IPS-20b (cell line): ENCODE measurements around the gene CCDC120.
A peak's percentile ranks its signal among the peaks of the same experiment; 100 is the strongest.

Source experiments
- H3K27ac ChIP-seq: one replicate; pipeline ENCODE4 v1.5.1; 2013; ENCODE audit warnings: low read length
- H3K27me3 ChIP-seq: 2 replicates; pipeline ENCODE4 v1.6.1; 2013; ENCODE audit warnings: mild to moderate bottlenecking, low read length, inconsistent platforms; ENCODE audit not compliant: insufficient read depth
- H3K36me3 ChIP-seq: 2 replicates; pipeline ENCODE4 v1.6.1; 2013; ENCODE audit warnings: low read depth, mild to moderate bottlenecking, inconsistent platforms, low read length, moderate library complexity; ENCODE audit not compliant: insufficient read depth
- H3K4me1 ChIP-seq: 2 replicates; pipeline ENCODE4 v1.6.1; 2013; ENCODE audit warnings: mild to moderate bottlenecking, control low read depth, inconsistent platforms, low read length, moderate library complexity; ENCODE audit not compliant: insufficient read depth
- H3K4me3 ChIP-seq: 2 replicates; pipeline ENCODE4 v1.5.1; 2013; ENCODE audit warnings: mild to moderate bottlenecking, low read length, inconsistent platforms
- H3K9ac ChIP-seq: 2 replicates; pipeline ENCODE4 v1.6.1; 2013; ENCODE audit warnings: low read depth, mild to moderate bottlenecking, inconsistent platforms, low read length, moderate library complexity
- H3K9me3 ChIP-seq: 2 replicates; pipeline ENCODE4 v1.6.1; 2013; ENCODE audit warnings: mild to moderate bottlenecking, low read depth, low read length, inconsistent platforms; ENCODE audit not compliant: insufficient read depth

CCDC120 gene

GRCh38 chrX:49064735-49065134 is 5.9 kb downstream of the CCDC120 start:
- no peak overlapping the region for H3K4me3 ChIP-seq
- no peaks in the 10 kb centered on the region; the same call in 1 of the 2 replicates for H3K4me1 ChIP-seq
- no peaks in the 10 kb centered on the region for H3K27me3 ChIP-seq
- H3K36me3 ChIP-seq = no peaks in the 10 kb centered on the region
- H3K9me3 ChIP-seq = no peaks in the 10 kb centered on the region
- H3K27ac ChIP-seq = no peak overlapping the region
- H3K9ac ChIP-seq = no peak overlapping the region

GRCh38 chrX:49066278-49066677 is 7.5 kb downstream of the CCDC120 start:
- no peaks in the 10 kb centered on the region for H3K36me3 ChIP-seq
- H3K27me3 ChIP-seq = no peaks in the 10 kb centered on the region
- H3K9ac ChIP-seq = no peak overlapping the region
- no peaks in the 10 kb centered on the region for H3K9me3 ChIP-seq
- H3K4me1 ChIP-seq = no peaks in the 10 kb centered on the region
- H3K27ac ChIP-seq = no peak overlapping the region
- no peak overlapping the region for H3K4me3 ChIP-seq

- H3K36me3 ChIP-seq = no peaks in the 10 kb centered on the region
- H3K27ac ChIP-seq = no peak overlapping the region
- no peaks in the 10 kb centered on the region for H3K9me3 ChIP-seq
- H3K4me1 ChIP-seq = no peaks in the 10 kb centered on the region
- no peak overlapping the region for H3K4me3 ChIP-seq
- H3K9ac ChIP-seq = no peak overlapping the region
- H3K27me3 ChIP-seq = no peaks in the 10 kb centered on the region
These were observed 7.9 kb downstream of the CCDC120 start for GRCh38 chrX:49066690-49067089.

GRCh38 chrX:49067285-49068120 is 8.7 kb downstream of the CCDC120 start:
- Histone ChIP-seq H3K36me3 (no peaks in the 10 kb centered on the region), H3K4me3 (no peak overlapping the region), H3K27me3 (no peaks in the 10 kb centered on the region), H3K27ac (no peak overlapping the region), H3K9ac (no peak overlapping the region), H3K4me1 (no peaks in the 10 kb centered on the region), H3K9me3 (no peaks in the 10 kb centered on the region)

GRCh38 chrX:49069038-49069437 is 10.2 kb downstream of the CCDC120 start:
- H3K36me3 ChIP-seq = no peaks in the 10 kb centered on the region
- H3K27me3 ChIP-seq = no peaks in the 10 kb centered on the region
- no peaks in the 10 kb centered on the region for H3K4me1 ChIP-seq
- no peaks in the 10 kb centered on the region for H3K9me3 ChIP-seq
- H3K27ac ChIP-seq = no peak overlapping the region
- H3K9ac ChIP-seq = no peak overlapping the region
- H3K4me3 ChIP-seq = no peak overlapping the region

GRCh38 chrX:49070988-49071387 is 12.2 kb downstream of the CCDC120 start:
- H3K27me3 ChIP-seq = no peaks in the 10 kb centered on the region
- no peak overlapping the region for H3K9ac ChIP-seq
- no peaks in the 10 kb centered on the region for H3K36me3 ChIP-seq
- H3K4me3 ChIP-seq = no peak overlapping the region
- H3K9me3 ChIP-seq = no peaks in the 10 kb centered on the region
- no peak overlapping the region for H3K27ac ChIP-seq
- no peaks in the 10 kb centered on the region for H3K4me1 ChIP-seq

GRCh38 chrX:49071877-49072711 is 13.3 kb downstream of the CCDC120 start:
- no peak overlapping the region; the same call in 1 of the 2 replicates for H3K4me3 ChIP-seq

GRCh38 chrX:49072712-49073095 is 13.9 kb downstream of the CCDC120 start:
- Histone ChIP-seq H3K4me1 (no peaks in the 10 kb centered on the region), H3K4me3 (peak overlapping the region; percentile 81), H3K27ac (no peak overlapping the region), H3K27me3 (no peaks in the 10 kb centered on the region), H3K9ac (peak overlapping the region; percentile 79; the same call in 1 of the 2 replicates), H3K36me3 (peaks cover 9% of the 10 kb centered on the region; the same call in 1 of the 2 replicates), H3K9me3 (no peaks in the 10 kb centered on the region)

More at GRCh38 chrX:49071877-49072711, 13.3 kb downstream of the CCDC120 start:
- Histone ChIP-seq H3K4me1 (no peaks in the 10 kb centered on the region), H3K27ac (no peak overlapping the region), H3K9ac (no peak overlapping the region), H3K36me3 (peaks cover 4% of the 10 kb centered on the region; the same call in 1 of the 2 replicates), H3K9me3 (no peaks in the 10 kb centered on the region), H3K27me3 (no peaks in the 10 kb centered on the region)

GRCh38 chrX:49073601-49074575 is 15.1 kb downstream of the CCDC120 start, which contains the start of gene PRAF2:
TSS of gene PRAF2 (minus strand) at chrX:49074002. CDS start at chrX:49073987, 15 bp downstream.
- no peaks in the 10 kb centered on the region for H3K27me3 ChIP-seq
- no peaks in the 10 kb centered on the region for H3K9me3 ChIP-seq
- H3K9ac ChIP-seq = peak within 1 kb of the TSS; percentile 79; the same call in 1 of the 2 replicates
- H3K36me3 ChIP-seq = peaks cover 9% of the 10 kb centered on the region; the same call in 1 of the 2 replicates
- H3K4me3 ChIP-seq = peak within 1 kb of the TSS; percentile 81
- H3K27ac ChIP-seq = no peak within 1 kb of the TSS
- no peaks in the 10 kb centered on the region for H3K4me1 ChIP-seq

GRCh38 chrX:49075347-49075746 is 16.5 kb downstream of the CCDC120 start:
- Histone ChIP-seq H3K9ac (no peak overlapping the region), H3K4me1 (no peaks in the 10 kb centered on the region), H3K4me3 (no peak overlapping the region), H3K27me3 (no peaks in the 10 kb centered on the region), H3K9me3 (no peaks in the 10 kb centered on the region), H3K27ac (no peak overlapping the region), H3K36me3 (peaks cover 9% of the 10 kb centered on the region; the same call in 1 of the 2 replicates)

- Histone ChIP-seq H3K9me3 (no peaks in the 10 kb centered on the region), H3K27me3 (no peaks in the 10 kb centered on the region), H3K9ac (no peak overlapping the region), H3K4me3 (no peak overlapping the region), H3K27ac (no peak overlapping the region), H3K36me3 (peaks cover 9% of the 10 kb centered on the region; the same call in 1 of the 2 replicates), H3K4me1 (no peaks in the 10 kb centered on the region)
These were observed 19.1 kb downstream of the CCDC120 start for GRCh38 chrX:49077941-49078340.
